DMS79 (cell line): ENCODE results near the gene KDM4C.
"Not testable (repeated sequence)": the region's sequence is repeated elsewhere in the genome, so short reads cannot be mapped to it uniquely, and the experiment has no call there.

Experiments used
- DNase-seq: peaks from one replicate; lab custom pipeline; 2025; lab: John Stamatoyannopoulos, UW

Gene KDM4C

GRCh38 chr9:6807669-6808068, 49.9 kb downstream of the KDM4C start:
- not testable (repeated sequence) for DNase-seq

GRCh38 chr9:6811436-6811835, 53.7 kb downstream of the KDM4C start:
- no peak for DNase-seq

GRCh38 chr9:6816581-6816980, 58.8 kb downstream of the KDM4C start:
- DNase-seq: no peak

GRCh38 chr9:6818292-6818922, 60.6 kb downstream of the KDM4C start:
- no peak for DNase-seq

GRCh38 chr9:6819112-6819511, 61.3 kb downstream of the KDM4C start:
- no peak for DNase-seq

- no peak for DNase-seq
Measured at GRCh38 chr9:6819529-6819928, 61.8 kb downstream of the KDM4C start.

- DNase-seq: no peak
Measured at GRCh38 chr9:6822696-6823095, 64.9 kb downstream of the KDM4C start.

- DNase-seq: peak; percentile 49
Measured at GRCh38 chr9:6827439-6828145, 69.8 kb downstream of the KDM4C start.

- no peak for DNase-seq
Measured at GRCh38 chr9:6829027-6829426, 71.3 kb downstream of the KDM4C start.

- DNase-seq: no peak
Measured at GRCh38 chr9:6829536-6829935, 71.8 kb downstream of the KDM4C start.

- no peak for DNase-seq
Measured at GRCh38 chr9:6833518-6834192, 75.9 kb downstream of the KDM4C start.

- no peak for DNase-seq
Measured at GRCh38 chr9:6834306-6834705, 76.5 kb downstream of the KDM4C start.

- no peak for DNase-seq
Measured at GRCh38 chr9:6838158-6838557, 80.4 kb downstream of the KDM4C start.

- DNase-seq: no peak
Measured at GRCh38 chr9:6842584-6842947, 84.8 kb downstream of the KDM4C start.

- DNase-seq: no peak
Measured at GRCh38 chr9:6843742-6844141, 86.0 kb downstream of the KDM4C start.

GRCh38 chr9:6844267-6844666, 86.5 kb downstream of the KDM4C start:
- DNase-seq: no peak

- DNase-seq: no peak
Measured at GRCh38 chr9:6845128-6845826, 87.5 kb downstream of the KDM4C start.

GRCh38 chr9:6845880-6846279, 88.1 kb downstream of the KDM4C start:
- DNase-seq: no peak

GRCh38 chr9:6852243-6852963, 94.6 kb downstream of the KDM4C start:
- DNase-seq: no peak

GRCh38 chr9:6855860-6856259, 98.1 kb downstream of the KDM4C start:
- DNase-seq: no peak

GRCh38 chr9:6864102-6864501, 106.3 kb downstream of the KDM4C start:
- DNase-seq: no peak
